ENCODE measurements around the gene CYP27B1.

GRCh38 chr12:57796996-57797395, 30.1 kb upstream of the CYP27B1 start:
- TF ChIP-seq CTCF (IDR thresholded peaks at IDR 0.05 in 2 of 3, conservative IDR thresholded peaks at IDR 0.05 in 1 of 3; ENCODE audit: borderline replicate concordance in 1 of 3, insufficient read depth in 1 of 3, low read depth in 2 of 3, low read length in 2 of 3) (no peak), MAX (IDR thresholded peaks at IDR 0.05) (no peak), REST (IDR thresholded peaks at IDR 0.05; ENCODE audit: low read depth) (no peak)

Data from HCT116 (cell line).